ENCODE measurements around the gene FBXW11. TPM values are rescaled to one million over a fixed set of nuclear protein-coding genes. Genes with fewer than 3 reads are reported as not detected.
"Not testable (repeated sequence)": the region's sequence is repeated elsewhere in the genome, so short reads cannot be mapped to it uniquely, and the experiment has no call there.

FBXW11 gene
- total and polyA plus RNA-seq, 2 donors from 2014 or later = 16.0 to 44.4 TPM

DNA sequence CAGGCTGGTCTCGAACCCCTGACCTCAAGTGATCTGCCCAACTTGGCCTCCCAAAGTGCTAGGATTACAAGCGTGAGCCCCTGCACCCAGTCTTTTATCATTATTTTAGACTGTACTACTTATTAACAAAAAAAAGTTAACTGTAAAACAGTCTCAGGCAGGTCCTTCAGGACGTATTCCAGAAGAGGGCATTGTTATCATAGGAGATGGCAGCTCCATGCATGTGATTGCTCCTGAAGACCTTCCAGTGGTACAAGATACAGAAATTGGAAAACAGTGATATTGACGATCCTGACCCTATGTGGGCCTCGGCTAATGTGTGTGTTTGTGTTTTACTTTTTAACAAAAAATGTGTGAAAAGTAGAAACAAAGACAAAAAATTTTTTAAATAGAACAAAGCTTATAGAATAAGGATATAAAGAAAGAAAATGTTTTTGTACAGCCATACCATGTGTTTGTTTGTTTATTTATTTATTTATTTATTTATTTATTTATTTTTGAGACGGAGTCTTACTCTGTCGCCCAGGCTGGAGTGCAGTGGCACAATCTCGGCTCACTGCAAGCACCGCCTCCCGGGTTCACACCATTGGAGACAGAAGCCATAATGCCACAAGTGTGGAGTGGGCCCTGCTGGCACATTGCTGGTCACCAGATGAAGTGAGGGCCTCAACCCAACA, 13.8 kb upstream of the FBXW11 start:
- H3K9me3 ChIP-seq (ENCODE audit: control insufficient read depth in 2 of 3, insufficient read depth in 1 of 3, low read length in 3 of 3); intact Hi-C loops (cut with DNase I); H3K4me1 ChIP-seq (ENCODE audit: control insufficient read depth in 2 of 3, insufficient read depth in 2 of 3, low read depth in 1 of 3, low read length in 3 of 3); H3K27me3 ChIP-seq (ENCODE audit: control insufficient read depth, insufficient read depth, low read length); H3K36me3 ChIP-seq (ENCODE audit: control insufficient read depth in 2 of 3, insufficient read depth in 3 of 3, low read length in 3 of 3); DNase-seq; H3K4me3 ChIP-seq (ENCODE audit: low read length in 3 of 3); H3K9ac ChIP-seq (ENCODE audit: low read length in 3 of 3); FAIRE-seq; H3K27ac ChIP-seq (ENCODE audit: low read depth in 2 of 2, low read length in 2 of 2): not testable (repeated sequence)
- TF ChIP-seq CTCF (IDR thresholded peaks at IDR 0.05; ENCODE audit: borderline replicate concordance, extremely low read depth, insufficient read depth) = peak; percentile 24

GRCh38 chr5:172015346-172015745, 8.9 kb upstream of the FBXW11 start:
- TF ChIP-seq CTCF (IDR thresholded peaks at IDR 0.05; ENCODE audit: borderline replicate concordance, extremely low read depth, insufficient read depth) = no peak
- DNase-seq (no peak), FAIRE-seq (no peak)
- Histone ChIP-seq H3K4me1 (ENCODE audit: control insufficient read depth in 2 of 3, insufficient read depth in 2 of 3, low read depth in 1 of 3, low read length in 3 of 3) (no peaks in the 10 kb centered on the region), H3K4me3 (ENCODE audit: low read length in 3 of 3) (no peak overlapping the region), H3K27me3 (ENCODE audit: control insufficient read depth, insufficient read depth, low read length) (no peaks in the 10 kb centered on the region), H3K9ac (ENCODE audit: low read length in 3 of 3) (no peak overlapping the region), H3K27ac (ENCODE audit: low read depth in 2 of 2, low read length in 2 of 2) (no peak overlapping the region), H3K36me3 (ENCODE audit: control insufficient read depth in 2 of 3, insufficient read depth in 3 of 3, low read length in 3 of 3) (no peaks in the 10 kb centered on the region), H3K9me3 (ENCODE audit: control insufficient read depth in 2 of 3, insufficient read depth in 1 of 3, low read length in 3 of 3) (no peaks in the 10 kb centered on the region)
- intact Hi-C loops (cut with DNase I) = no loop called here

GRCh38 chr5:172010278-172010677, 3.8 kb upstream of the FBXW11 start:
- no peak overlapping the region for H3K4me3 ChIP-seq (ENCODE audit: low read length in 3 of 3)
- no peak for FAIRE-seq

More at GRCh38 chr5:172010278-172010677, 3.8 kb upstream of the FBXW11 start:
- DNase-seq = peak in 2 of 5 donors; percentile 33 to 67
- Histone ChIP-seq H3K9ac (ENCODE audit: low read length in 3 of 3) (no peak overlapping the region), H3K27ac (ENCODE audit: low read depth in 2 of 2, low read length in 2 of 2) (no peak overlapping the region), H3K36me3 (ENCODE audit: control insufficient read depth in 2 of 3, insufficient read depth in 3 of 3, low read length in 3 of 3) (no peaks in the 10 kb centered on the region), H3K27me3 (ENCODE audit: control insufficient read depth, insufficient read depth, low read length) (no peaks in the 10 kb centered on the region), H3K4me1 (ENCODE audit: control insufficient read depth in 2 of 3, insufficient read depth in 2 of 3, low read depth in 1 of 3, low read length in 3 of 3) (peaks cover 0 to 11% (median 8%) of the 10 kb centered on the region in 3 donors), H3K9me3 (ENCODE audit: control insufficient read depth in 2 of 3, insufficient read depth in 1 of 3, low read length in 3 of 3) (no peaks in the 10 kb centered on the region)
- intact Hi-C loops (cut with DNase I) = no loop called here
- no peak for TF ChIP-seq CTCF (IDR thresholded peaks at IDR 0.05; ENCODE audit: borderline replicate concordance, extremely low read depth, insufficient read depth)
